Fibroblast of villous mesenchyme (primary cell): ENCODE results near the gene SKAP1. TPM values are rescaled to one million over a fixed set of nuclear protein-coding genes. Genes with fewer than 3 reads are reported as not detected.
"Not testable (repeated sequence)": the region's sequence is repeated elsewhere in the genome, so short reads cannot be mapped to it uniquely, and the experiment has no call there.

Source experiments
- DNase-seq: peaks from one replicate; pipeline ENCODE4 v3.0.0-alpha.2; 2010; ENCODE audit warnings: low read depth
- H3K4me3 ChIP-seq: 2 replicates; pipeline ENCODE4 v1.5.1; 2011; ENCODE audit warnings: low read depth, mild to moderate bottlenecking, low read length
- total RNA-seq: library from RNA; depleted of rRNA; stranded (reverse); fragments of >200 nt; gene quantifications from 2 replicates; pipeline ENCODE4 v1.2.3, GENCODE V29; 2012
- TF ChIP-seq, protein P1 (sequence below): IDR thresholded peaks from 2 replicates; pipeline ENCODE4 v1.5.1; 2012; ENCODE audit warnings: low read depth, mild to moderate bottlenecking, low read length; ENCODE audit not compliant: insufficient read depth

Gene SKAP1
- total RNA-seq, 1 donor: not detected

DNA sequence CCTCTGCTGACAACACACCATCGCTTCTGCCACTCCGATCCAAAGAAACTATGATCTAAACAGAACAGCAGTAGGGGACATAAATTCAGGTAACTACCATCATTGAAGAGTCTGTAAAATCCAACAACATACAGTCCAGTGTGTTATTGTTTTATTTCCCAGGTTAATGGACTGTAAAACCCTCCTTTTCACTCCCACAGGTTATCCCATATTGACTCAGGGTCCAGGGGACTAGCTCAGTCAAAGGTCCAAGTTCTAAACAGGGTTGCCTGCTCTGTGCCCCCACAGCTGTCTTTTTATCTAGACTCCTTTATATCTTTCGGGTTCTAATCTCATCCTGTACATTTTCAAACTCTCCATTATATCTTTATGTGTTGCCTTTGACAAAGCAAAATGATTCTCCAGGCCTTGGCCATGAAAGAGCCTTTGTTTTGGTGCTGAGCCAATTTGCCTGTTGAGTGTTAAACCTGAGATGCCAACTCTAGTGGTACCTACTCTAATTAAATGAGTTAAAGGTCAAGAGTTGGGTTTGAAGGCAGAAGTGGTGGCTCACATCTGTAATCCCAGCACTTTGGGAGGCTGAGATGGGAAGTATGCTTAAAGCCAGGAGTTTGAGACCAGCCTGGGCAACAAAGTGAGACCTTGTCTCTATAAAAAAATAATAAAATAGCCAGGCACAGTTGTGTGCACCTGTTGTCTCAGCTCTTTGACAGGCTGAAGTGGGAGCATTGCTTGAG is 242.0 kb downstream of the SKAP1 start:
- no peak for DNase-seq
- no peak overlapping the region for H3K4me3 ChIP-seq
- TF ChIP-seq, protein P1, sequence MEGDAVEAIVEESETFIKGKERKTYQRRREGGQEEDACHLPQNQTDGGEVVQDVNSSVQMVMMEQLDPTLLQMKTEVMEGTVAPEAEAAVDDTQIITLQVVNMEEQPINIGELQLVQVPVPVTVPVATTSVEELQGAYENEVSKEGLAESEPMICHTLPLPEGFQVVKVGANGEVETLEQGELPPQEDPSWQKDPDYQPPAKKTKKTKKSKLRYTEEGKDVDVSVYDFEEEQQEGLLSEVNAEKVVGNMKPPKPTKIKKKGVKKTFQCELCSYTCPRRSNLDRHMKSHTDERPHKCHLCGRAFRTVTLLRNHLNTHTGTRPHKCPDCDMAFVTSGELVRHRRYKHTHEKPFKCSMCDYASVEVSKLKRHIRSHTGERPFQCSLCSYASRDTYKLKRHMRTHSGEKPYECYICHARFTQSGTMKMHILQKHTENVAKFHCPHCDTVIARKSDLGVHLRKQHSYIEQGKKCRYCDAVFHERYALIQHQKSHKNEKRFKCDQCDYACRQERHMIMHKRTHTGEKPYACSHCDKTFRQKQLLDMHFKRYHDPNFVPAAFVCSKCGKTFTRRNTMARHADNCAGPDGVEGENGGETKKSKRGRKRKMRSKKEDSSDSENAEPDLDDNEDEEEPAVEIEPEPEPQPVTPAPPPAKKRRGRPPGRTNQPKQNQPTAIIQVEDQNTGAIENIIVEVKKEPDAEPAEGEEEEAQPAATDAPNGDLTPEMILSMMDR: no peak

GRCh38 chr17:48186317-48186716 is 243.7 kb downstream of the SKAP1 start:
- H3K4me3 ChIP-seq, DNase-seq: not testable (repeated sequence)

GRCh38 chr17:48184721-48185120 is 245.3 kb downstream of the SKAP1 start:
- no peak overlapping the region for H3K4me3 ChIP-seq
- DNase-seq: no peak
- TF ChIP-seq, protein P1: no peak

GRCh38 chr17:48181653-48182052 is 248.4 kb downstream of the SKAP1 start:
- no peak overlapping the region for H3K4me3 ChIP-seq
- TF ChIP-seq, protein P1: peak; percentile 41
- peak; percentile 15 for DNase-seq

GRCh38 chr17:48180842-48181629 is 249.0 kb downstream of the SKAP1 start:
- TF ChIP-seq, protein P1: no peak

DNA sequence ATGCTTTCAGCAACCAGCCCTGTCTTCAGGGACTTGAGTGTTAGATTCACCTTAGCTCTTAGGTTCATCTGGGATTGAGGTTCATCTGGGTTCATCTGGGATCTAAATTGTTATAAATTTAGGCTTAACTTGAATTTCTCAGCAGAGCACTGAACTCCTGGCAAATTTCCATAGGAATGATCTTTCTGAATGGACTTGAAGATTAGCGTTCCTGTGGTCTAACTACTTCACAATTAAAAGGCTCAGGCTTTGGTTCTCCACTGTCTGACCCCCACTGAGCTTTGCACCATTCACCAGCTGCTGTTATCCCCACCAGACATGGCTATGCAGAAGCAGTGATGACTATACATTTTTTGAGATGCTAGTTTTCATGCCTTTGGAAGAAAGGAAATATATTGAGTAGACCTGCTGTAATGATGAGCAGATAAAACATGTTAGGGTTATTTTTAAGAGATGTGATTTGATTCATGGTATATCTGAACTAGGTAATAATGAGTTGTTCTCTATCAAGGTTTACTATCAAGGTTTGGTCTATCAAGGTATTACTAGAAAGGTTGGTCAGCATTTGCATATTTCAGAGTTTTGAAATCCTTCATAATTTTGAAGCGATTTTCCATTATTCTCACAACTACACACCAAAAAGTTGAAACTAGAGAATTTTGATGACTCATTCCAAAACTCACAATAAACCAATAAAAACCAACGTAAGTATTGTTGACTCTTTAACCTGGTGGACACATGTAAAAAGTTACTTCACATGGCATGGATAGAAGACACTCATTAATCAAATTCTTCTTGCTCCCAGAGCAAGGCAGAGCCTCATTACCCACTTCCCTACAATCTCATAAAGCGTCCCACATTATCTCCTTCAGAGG is 250.7 kb downstream of the SKAP1 start:
- H3K4me3 ChIP-seq: no peak overlapping the region
- DNase-seq: no peak
- TF ChIP-seq, protein P1: no peak

More at GRCh38 chr17:48180842-48181629, 249.0 kb downstream of the SKAP1 start:
- H3K4me3 ChIP-seq: no peak overlapping the region
- no peak for DNase-seq

- H3K4me3 ChIP-seq: no peak overlapping the region
- DNase-seq: no peak
- TF ChIP-seq, protein P1: no peak
These were observed 251.7 kb downstream of the SKAP1 start for GRCh38 chr17:48178317-48178716.
